Smooth muscle cell (in vitro differentiated cells): Measurements from ENCODE around the gene TTLL5. TPM values are rescaled to one million over a fixed set of nuclear protein-coding genes. Genes with fewer than 3 reads are reported as not detected.

Experiments used
- DNase-seq: peaks from one replicate; lab custom pipeline; 2025; ENCODE audit not compliant: unreplicated experiment; lab: John Stamatoyannopoulos, UW
- H2AFZ ChIP-seq: fragments of 200-600 bp; sonication (generic); 2 replicates; pipeline ENCODE4 v1.6.0; 2016; ENCODE audit warnings: antibody characterized with exemption, low read depth, mild to moderate bottlenecking
- H3F3A ChIP-seq: fragments of 200-600 bp; sonication (generic); 2 replicates; pipeline ENCODE4 v1.6.0; 2017; ENCODE audit warnings: antibody characterized with exemption, low read depth
- H3K27ac ChIP-seq: fragments of 200-600 bp; sonication (generic); 2 replicates; pipeline ENCODE4 v1.5.1; 2016; ENCODE audit warnings: low read depth, mild to moderate bottlenecking
- H3K27me3 ChIP-seq: fragments of 200-600 bp; sonication (generic); 2 replicates; pipeline ENCODE4 v1.6.1; 2016; ENCODE audit warnings: low read depth, mild to moderate bottlenecking
- H3K36me3 ChIP-seq: fragments of 200-600 bp; sonication (generic); 2 replicates; pipeline ENCODE4 v1.5.1; 2016; ENCODE audit warnings: low read depth
- H3K4me1 ChIP-seq: fragments of 200-600 bp; sonication (generic); 2 replicates; pipeline ENCODE4 v1.5.1; 2016; ENCODE audit warnings: low read depth
- H3K4me2 ChIP-seq: fragments of 200-600 bp; sonication (generic); 2 replicates; pipeline ENCODE4 v1.6.0; 2016; ENCODE audit warnings: mild to moderate bottlenecking
- H3K4me3 ChIP-seq: fragments of 200-600 bp; sonication (generic); 2 replicates; pipeline ENCODE4 v1.5.1; 2016; ENCODE audit warnings: mild to moderate bottlenecking
- H3K79me2 ChIP-seq: fragments of 200-600 bp; sonication (generic); 2 replicates; pipeline ENCODE4 v1.6.0; 2016; ENCODE audit warnings: low read depth, mild to moderate bottlenecking
- H3K9ac ChIP-seq: fragments of 200-600 bp; sonication (generic); 2 replicates; pipeline ENCODE4 v1.6.0; 2016; ENCODE audit warnings: low read depth
- H3K9me3 ChIP-seq: fragments of 200-600 bp; sonication (generic); replicated peaks from 2 replicates; pipeline ENCODE4 v1.5.1; 2016; ENCODE audit warnings: low read depth
- H4K20me1 ChIP-seq: fragments of 200-600 bp; sonication (generic); 2 replicates; pipeline ENCODE4 v1.6.0; 2016; ENCODE audit warnings: low read depth
- CTCF ChIP-seq: fragments of 200-600 bp; sonication (generic); IDR thresholded peaks from 2 replicates; pipeline ENCODE4 v1.5.1; 2017; ENCODE audit warnings: borderline replicate concordance, mild to moderate bottlenecking, antibody characterized with exemption; ENCODE audit not compliant: insufficient read depth, poor library complexity, severe bottlenecking
- WGBS: methylation state at CpG from one replicate; pipeline ENCODE4 v1.1.7; 2016; ENCODE audit warnings: low lambda C conversion rate; 5-methylcytosine and 5-hydroxymethylcytosine counted together
- polyA plus RNA-seq: library from polyadenylated mRNA; unstranded; fragments of >200 nt; fragmentation: Nextera tagmentation; extraction: Ambion mirVana; gene quantifications from 2 replicates; pipeline ENCODE4 v1.2.1, GENCODE V29; 2016
- total RNA-seq: library from RNA; depleted of rRNA; stranded (reverse); fragments of >200 nt; gene quantifications from 2 replicates; pipeline ENCODE4 v1.2.3, GENCODE V29; 2014

The TTLL5 gene
- total and polyA plus RNA-seq, 2 experiments from 2014 or later: 12.6 to 38.0 TPM

GRCh38 chr14:75715926-75716780 lies 55.1 kb downstream of the TTLL5 start:
- Histone ChIP-seq H3K4me3 (no peak overlapping the region), H4K20me1 (no peaks in the 10 kb centered on the region), H3F3A (peaks cover 32% of the 10 kb centered on the region), H3K4me1 (peaks cover 38% of the 10 kb centered on the region), H3K79me2 (no peaks in the 10 kb centered on the region), H3K9ac (peak overlapping the region; percentile 21), H3K27ac (peak overlapping the region; percentile 79), H3K4me2 (peak overlapping the region; percentile 48), H3K9me3 (no peaks in the 10 kb centered on the region), H3K27me3 (no peaks in the 10 kb centered on the region), H2AFZ (no peak overlapping the region), H3K36me3 (no peaks in the 10 kb centered on the region)
- TF ChIP-seq CTCF: no peak
- no peak for DNase-seq
- 17% methylated on average over 2 of the region's 2 CpGs for WGBS

- no peak for DNase-seq
- no peak overlapping the region for H3K4me3 ChIP-seq
- H3K27me3 ChIP-seq: no peaks in the 10 kb centered on the region
- no peak overlapping the region for H3K9ac ChIP-seq
- H3K4me1 ChIP-seq: peaks cover 24% of the 10 kb centered on the region
- TF ChIP-seq CTCF: no peak
- 98% methylated on average over 3 of the region's 3 CpGs for WGBS
- peaks cover 26% of the 10 kb centered on the region for H3F3A ChIP-seq
- H2AFZ ChIP-seq: no peak overlapping the region
- no peak overlapping the region for H3K27ac ChIP-seq
- no peaks in the 10 kb centered on the region for H4K20me1 ChIP-seq
- H3K36me3 ChIP-seq: no peaks in the 10 kb centered on the region
- no peaks in the 10 kb centered on the region for H3K9me3 ChIP-seq
- H3K79me2 ChIP-seq: no peaks in the 10 kb centered on the region
- H3K4me2 ChIP-seq: no peak overlapping the region
Observed at GRCh38 chr14:75717729-75718128, 56.7 kb downstream of the TTLL5 start.

- WGBS: 86% methylated on average over 3 of the region's 3 CpGs
- Histone ChIP-seq H4K20me1 (no peaks in the 10 kb centered on the region), H2AFZ (no peak overlapping the region), H3K27me3 (no peaks in the 10 kb centered on the region), H3K4me1 (peaks cover 21% of the 10 kb centered on the region), H3K9me3 (no peaks in the 10 kb centered on the region), H3K4me3 (no peak overlapping the region), H3K27ac (no peak overlapping the region), H3K79me2 (no peaks in the 10 kb centered on the region), H3K36me3 (no peaks in the 10 kb centered on the region), H3K9ac (no peak overlapping the region), H3F3A (peaks cover 21% of the 10 kb centered on the region), H3K4me2 (no peak overlapping the region)
- DNase-seq: no peak
- TF ChIP-seq CTCF: no peak
Observed at GRCh38 chr14:75718199-75718598, 57.2 kb downstream of the TTLL5 start.
